ENCODE results near the gene SKIDA1. TPM values are rescaled to one million over a fixed set of nuclear protein-coding genes. Genes with fewer than 3 reads are reported as not detected.
A peak's percentile ranks its signal among the peaks of the same experiment; 100 is the strongest.

Gene SKIDA1
- total RNA-seq, 1 experiment from 2014 or later, result 6.3 TPM

GRCh38 chr10:21467633-21468032 is 57.8 kb downstream of the SKIDA1 start:
- H3K27me3 ChIP-seq (replicated peaks; ENCODE audit: control insufficient read depth, insufficient read depth, low read length), result no peaks in the 10 kb centered on the region
- no peaks in the 10 kb centered on the region for H3K36me3 Mint-ChIP-seq (ENCODE audit: insufficient read depth, unreplicated experiment)
- no peak for TF ChIP-seq CTCF (IDR thresholded peaks at IDR 0.05; ENCODE audit: insufficient read depth in 1 of 2, low read depth in 1 of 2, low read length in 1 of 2, severe bottlenecking in 1 of 2, unreplicated experiment in 1 of 2)
- no peaks in the 10 kb centered on the region for H3K36me3 ChIP-seq (ENCODE audit: control insufficient read depth, insufficient read depth, low read length)
- CTCF ChIA-PET, result interaction anchor here (0.5 kb wide), 1 partner anchor 131 kb away, joined by 5 read pairs; no protein-coding TSS in a partner anchor
- H3K9me3 Mint-ChIP-seq (ENCODE audit: unreplicated experiment), result no peaks in the 10 kb centered on the region
- POLR2A ChIA-PET, result no interaction called here
- no peak overlapping the region for H3K27ac Mint-ChIP-seq (ENCODE audit: unreplicated experiment)
- H3K27me3 Mint-ChIP-seq (ENCODE audit: insufficient read depth, unreplicated experiment), result no peaks in the 10 kb centered on the region
- H3K9me3 ChIP-seq, result no peaks in the 10 kb centered on the region
- intact Hi-C loops (cut with micrococcal nuclease; ENCODE audit: unreplicated experiment), result no loop called here
- H3K4me3 ChIP-seq (ENCODE audit: low read depth, low read length), result no peak overlapping the region
- peaks cover 7% of the 10 kb centered on the region for H3K4me1 Mint-ChIP-seq (ENCODE audit: low read depth, unreplicated experiment)
- no peak overlapping the region for H3K4me3 Mint-ChIP-seq (ENCODE audit: unreplicated experiment)
- no peak for DNase-seq
- H3K4me1 ChIP-seq, result no peaks in the 10 kb centered on the region
- no TSS peak for BruUV-seq (replicated peaks)

- TF ChIP-seq CTCF (IDR thresholded peaks at IDR 0.05; ENCODE audit: insufficient read depth in 1 of 2, low read depth in 1 of 2, low read length in 1 of 2, severe bottlenecking in 1 of 2, unreplicated experiment in 1 of 2), result no peak
- H3K4me1 Mint-ChIP-seq (ENCODE audit: low read depth, unreplicated experiment), result peaks cover 7% of the 10 kb centered on the region
- POLR2A ChIA-PET, result no interaction called here
- H3K27ac Mint-ChIP-seq (ENCODE audit: unreplicated experiment), result peak overlapping the region; percentile 40
- no TSS peak for BruUV-seq (replicated peaks)
- intact Hi-C loops (cut with micrococcal nuclease; ENCODE audit: unreplicated experiment), result no loop called here
- no peak for DNase-seq
- CTCF ChIA-PET, result no interaction called here
- H3K36me3 ChIP-seq (ENCODE audit: control insufficient read depth, insufficient read depth, low read length), result no peaks in the 10 kb centered on the region
- H3K4me1 ChIP-seq, result no peaks in the 10 kb centered on the region
- H3K9me3 Mint-ChIP-seq (ENCODE audit: unreplicated experiment), result peaks cover 9% of the 10 kb centered on the region
- H3K27me3 Mint-ChIP-seq (ENCODE audit: insufficient read depth, unreplicated experiment), result no peaks in the 10 kb centered on the region
- H3K36me3 Mint-ChIP-seq (ENCODE audit: insufficient read depth, unreplicated experiment), result no peaks in the 10 kb centered on the region
- H3K4me3 Mint-ChIP-seq (ENCODE audit: unreplicated experiment), result no peak overlapping the region
- no peak overlapping the region for H3K4me3 ChIP-seq (ENCODE audit: low read depth, low read length)
- no peaks in the 10 kb centered on the region for H3K9me3 ChIP-seq
- H3K27me3 ChIP-seq (replicated peaks; ENCODE audit: control insufficient read depth, insufficient read depth, low read length), result no peaks in the 10 kb centered on the region
Observed at GRCh38 chr10:21464134-21464533, 61.3 kb downstream of the SKIDA1 start.

Small RNA genes within 50 kb of the gene (microRNA-seq; reads per million reads assigned to microRNA genes)
- gene MIR1915, result 7.4 reads per million, percentile 42 among the genes with 10 or more reads in this experiment

Other genes starting within 250 kb of the SKIDA1 start
- 84.3 and 85.3 TPM in 2 replicates for gene MLLT10, start 8.6 kb upstream of the SKIDA1 start, total RNA-seq (2022)

Data from Caco-2 (cell line).